BE2C (cell line): ENCODE measurements around the gene TTLL11.
A peak's percentile ranks its signal among the peaks of the same experiment; 100 is the strongest.

Source experiments
- DNase-seq: peaks from one replicate; pipeline ENCODE4 v3.0.0-alpha.2; 2020
- H3K27me3 ChIP-seq: fragments of 250-450 bp; sonication (Bioruptor Pico); 2 replicates; pipeline ENCODE4 v1.5.1; 2020; ENCODE audit warnings: mild to moderate bottlenecking
- H3K36me3 ChIP-seq: fragments of 250-450 bp; sonication (Bioruptor Pico); 2 replicates; pipeline ENCODE4 v1.5.1; 2020; ENCODE audit warnings: mild to moderate bottlenecking
- H3K4me1 ChIP-seq: fragments of 250-450 bp; sonication (Bioruptor Pico); 2 replicates; pipeline ENCODE4 v1.5.1; 2020
- H3K4me3 ChIP-seq: 2 replicates; pipeline ENCODE4 v1.5.1; 2011; ENCODE audit warnings: low read depth, low read length
- H3K9me3 ChIP-seq: fragments of 250-450 bp; sonication (Bioruptor Pico); 2 replicates; pipeline ENCODE4 v1.5.1; 2020
- CTCF ChIP-seq: IDR thresholded peaks from 2 replicates; pipeline ENCODE4 v1.5.1; 2012; ENCODE audit warnings: mild to moderate bottlenecking, low read depth, low read length

The TTLL11 gene

GRCh38 chr9:121910491-121911040 is 182.5 kb downstream of the TTLL11 start:
- no peak for DNase-seq
- H3K36me3 ChIP-seq: no peaks in the 10 kb centered on the region
- TF ChIP-seq CTCF: no peak
- no peaks in the 10 kb centered on the region for H3K9me3 ChIP-seq
- H3K4me1 ChIP-seq: peaks cover 4% of the 10 kb centered on the region
- no peak overlapping the region for H3K4me3 ChIP-seq
- no peaks in the 10 kb centered on the region for H3K27me3 ChIP-seq

- Histone ChIP-seq H3K27me3 (no peaks in the 10 kb centered on the region), H3K4me3 (no peak overlapping the region), H3K36me3 (no peaks in the 10 kb centered on the region), H3K9me3 (no peaks in the 10 kb centered on the region), H3K4me1 (no peaks in the 10 kb centered on the region; the same call in none of the 2 replicates)
- no peak for TF ChIP-seq CTCF
- DNase-seq: no peak
Measured at GRCh38 chr9:121909111-121909510, 184.0 kb downstream of the TTLL11 start.

- Histone ChIP-seq H3K36me3 (no peaks in the 10 kb centered on the region), H3K27me3 (no peaks in the 10 kb centered on the region), H3K4me3 (no peak overlapping the region), H3K4me1 (peaks cover 7% of the 10 kb centered on the region; the same call in 1 of the 2 replicates), H3K9me3 (no peaks in the 10 kb centered on the region)
- no peak for DNase-seq
- no peak for TF ChIP-seq CTCF
Measured at GRCh38 chr9:121906074-121906870, 186.8 kb downstream of the TTLL11 start.

GRCh38 chr9:121902461-121903135 is 190.5 kb downstream of the TTLL11 start:
- peaks cover 7% of the 10 kb centered on the region; the same call in 1 of the 2 replicates for H3K4me1 ChIP-seq
- no peaks in the 10 kb centered on the region for H3K27me3 ChIP-seq
- peak; percentile 29 for DNase-seq
- no peak for TF ChIP-seq CTCF
- H3K36me3 ChIP-seq: no peaks in the 10 kb centered on the region
- no peaks in the 10 kb centered on the region for H3K9me3 ChIP-seq
- H3K4me3 ChIP-seq: peak overlapping the region; percentile 15

- no peak overlapping the region for H3K4me3 ChIP-seq
- TF ChIP-seq CTCF: no peak
- no peaks in the 10 kb centered on the region for H3K36me3 ChIP-seq
- no peaks in the 10 kb centered on the region for H3K9me3 ChIP-seq
- peaks cover 7% of the 10 kb centered on the region; the same call in 1 of the 2 replicates for H3K4me1 ChIP-seq
- DNase-seq: no peak
- H3K27me3 ChIP-seq: no peaks in the 10 kb centered on the region
Measured at GRCh38 chr9:121901616-121902015, 191.5 kb downstream of the TTLL11 start.

GRCh38 chr9:121900163-121900562 is 192.9 kb downstream of the TTLL11 start:
- H3K36me3 ChIP-seq: no peaks in the 10 kb centered on the region
- H3K9me3 ChIP-seq: no peaks in the 10 kb centered on the region
- no peak for TF ChIP-seq CTCF
- peaks cover 7% of the 10 kb centered on the region; the same call in 1 of the 2 replicates for H3K4me1 ChIP-seq
- no peak for DNase-seq
- H3K4me3 ChIP-seq: no peak overlapping the region
- no peaks in the 10 kb centered on the region for H3K27me3 ChIP-seq
